Renal cortex interstitium (tissue), 3 donors: ENCODE data around the gene CCDC124. TPM values are rescaled to one million over a fixed set of nuclear protein-coding genes. Genes with fewer than 3 reads are reported as not detected.

Experiments
- polyA plus RNA-seq, 3 donors: library from polyadenylated mRNA; unstranded; fragments of 120-200 nt; gene quantifications; one replicate each; pipeline ENCODE4 v1.2.1, GENCODE V29; 2013; ENCODE audit not compliant: insufficient read length in 3 of 3

The CCDC124 gene
- polyA plus RNA-seq, 3 donors = 46.5 to 87.2 (median 70.7) TPM

Other genes with a start within 250 kb of the CCDC124 start
- under 1 TPM; 0.18 to 0.26 (median 0.19) TPM for gene UNC13A, start 244.7 kb upstream of the CCDC124 start, polyA plus RNA-seq
- gene MAP1S, start 213.5 kb upstream of the CCDC124 start, polyA plus RNA-seq = 10 to 100 TPM; 33.9 to 40.7 (median 39.4) TPM
- 1 to 10 TPM; 2.2 to 3.1 (median 2.4) TPM for gene FCHO1, start 181.5 kb upstream of the CCDC124 start, polyA plus RNA-seq
- gene B3GNT3, start 137.9 kb upstream of the CCDC124 start, polyA plus RNA-seq = 1 to 10 TPM; 7.3 to 8.8 (median 7.4) TPM
- under 1 TPM; 0.25 to 0.75 (median 0.61) TPM for gene INSL3, start 111.5 kb upstream of the CCDC124 start, polyA plus RNA-seq
- gene JAK3, start 85.0 kb upstream of the CCDC124 start, polyA plus RNA-seq = 1 to 10 TPM; 3.2 to 4.5 (median 3.3) TPM
- gene RPL18A, start 73.1 kb upstream of the CCDC124 start, polyA plus RNA-seq = 1,000 to 10,000 TPM in 2 of 3 donors, 100 to 1,000 TPM in 1; 861 to 1,272 (median 1,083) TPM
- under 1 TPM; 0.05 to 0.07 (median 0.06) TPM for gene SLC5A5, start 61.1 kb upstream of the CCDC124 start, polyA plus RNA-seq
- gene KCNN1, start 34.1 kb downstream of the CCDC124 start, polyA plus RNA-seq = 1 to 10 TPM; 4.8 to 8.4 (median 5.7) TPM
- 1 to 10 TPM; 3.4 to 7.5 (median 3.8) TPM for gene ARRDC2, start 75.2 kb downstream of the CCDC124 start, polyA plus RNA-seq
- under 1 TPM; 0.16 to 0.44 (median 0.23) TPM for gene IL12RB1, start 153.9 kb downstream of the CCDC124 start, polyA plus RNA-seq
- gene MAST3, start 164.8 kb downstream of the CCDC124 start, polyA plus RNA-seq = 1 to 10 TPM; 4.6 to 9.2 (median 5.5) TPM
- gene PIK3R2, start 220.1 kb downstream of the CCDC124 start, polyA plus RNA-seq = 10 to 100 TPM; 20.1 to 38.9 (median 30.4) TPM
- 10 to 100 TPM; 11.4 to 20.4 (median 11.7) TPM for gene IFI30, start 240.8 kb downstream of the CCDC124 start, polyA plus RNA-seq